H1 (cell line): ENCODE results near the gene FKBP8. TPM values are rescaled to one million over a fixed set of nuclear protein-coding genes. Genes with fewer than 3 reads are reported as not detected.

Experiments
- CTCF ChIA-PET: fragments of 300-600 bp; sonication (Branson Sonifier 250); formaldehyde crosslinking; loops from one replicate; lab custom pipeline; 2021; ENCODE audit not compliant: partially characterized antibody; lab: Charles Lee
- POLR2A ChIA-PET: fragments of 300-600 bp; sonication (Branson Sonifier 250); formaldehyde crosslinking; loops from one replicate; lab custom pipeline; 2021; ENCODE audit warnings: inconsistent platforms; ENCODE audit not compliant: partially characterized antibody; lab: Charles Lee
- DNase-seq, 2 experiments: peaks; one replicate each; pipeline versions ENCODE4 v3.0.0 to v3.0.0-alpha.2; 2010 to 2022; ENCODE audit warnings: low spot score in 2 of 2, low read depth in 1 of 2, mixed read lengths in 1 of 2
- FAIRE-seq: peaks from 2 replicates; lab custom pipeline; 2011; peaks lifted over from hg19 to GRCh38; lab: Jason Lieb, UNC
- H2AFZ ChIP-seq: 2 replicates; pipeline ENCODE4 v1.8.1; 2012; ENCODE audit warnings: low read length, inconsistent platforms
- H2AK5ac ChIP-seq: 2 replicates; pipeline ENCODE4 v1.6.1; 2013; ENCODE audit warnings: low read depth, low read length
- H2BK120ac ChIP-seq: replicated peaks from 2 replicates; pipeline ENCODE3; 2013; ENCODE audit warnings: low read depth, low read length, inconsistent platforms
- H2BK12ac ChIP-seq: 2 replicates; pipeline ENCODE4 v1.6.1; 2013; ENCODE audit warnings: low read depth, low read length
- H2BK15ac ChIP-seq: 2 replicates; pipeline ENCODE4 v1.6.1; 2013; ENCODE audit warnings: low read length
- H2BK20ac ChIP-seq: 2 replicates; pipeline ENCODE4 v1.6.1; 2013; ENCODE audit warnings: low read length
- H2BK5ac ChIP-seq: 2 replicates; pipeline ENCODE4 v1.6.1; 2013; ENCODE audit warnings: low read depth, low read length
- H3K14ac ChIP-seq: 2 replicates; pipeline ENCODE4 v1.6.1; 2013; ENCODE audit warnings: inconsistent platforms; ENCODE audit not compliant: insufficient read length
- H3K18ac ChIP-seq: 2 replicates; pipeline ENCODE4 v1.6.1; 2013; ENCODE audit warnings: low read length; ENCODE audit errors: extremely low read depth
- H3K23ac ChIP-seq: 2 replicates; pipeline ENCODE4 v1.6.1; 2013; ENCODE audit warnings: inconsistent platforms; ENCODE audit not compliant: insufficient read length
- H3K23me2 ChIP-seq: 2 replicates; pipeline ENCODE4 v1.6.1; 2013; ENCODE audit warnings: low read depth, low read length
- H3K27ac ChIP-seq: 2 replicates; pipeline ENCODE4 v1.6.1; 2011; ENCODE audit warnings: low read depth, low read length, inconsistent platforms
- H3K27me3 ChIP-seq, 4 experiments: replicated peaks in 1 of 4; 1 replicate in 1 of 4; 2 replicates in 3 of 4; pipeline versions ENCODE4 v1.6.1 to v1.8.1; 2011 to 2013; ENCODE audit warnings: low read length in 3 of 4, mild to moderate bottlenecking in 3 of 4, inconsistent platforms in 2 of 4, mixed read lengths in 2 of 4, moderate library complexity in 1 of 4; ENCODE audit not compliant: control insufficient read depth in 3 of 4, insufficient read depth in 3 of 4; ENCODE audit errors: extremely low read depth in 1 of 4
- H3K36me3 ChIP-seq, 4 experiments: 2 replicates each; pipeline versions ENCODE4 v1.6.1 to v1.8.1; 2011 to 2013; ENCODE audit warnings: mild to moderate bottlenecking in 4 of 4, low read length in 3 of 4, moderate library complexity in 2 of 4, control low read depth in 1 of 4, inconsistent platforms in 1 of 4; ENCODE audit not compliant: insufficient read depth in 4 of 4, control insufficient read depth in 2 of 4
- H3K4ac ChIP-seq: replicated peaks from 2 replicates; pipeline ENCODE3; 2013; ENCODE audit warnings: low read length, low read depth, mixed read lengths, inconsistent platforms; ENCODE audit not compliant: insufficient read length
- H3K4me1 ChIP-seq, 4 experiments: replicated peaks in 1 of 4; 1 replicate in 1 of 4; 2 replicates in 3 of 4; pipeline versions ENCODE4 v1.6.1 to v1.8.1; 2011 to 2013; ENCODE audit warnings: low read length in 3 of 4, inconsistent platforms in 2 of 4, mixed read lengths in 1 of 4; ENCODE audit not compliant: insufficient read depth in 4 of 4, control insufficient read depth in 3 of 4
- H3K4me2 ChIP-seq, 2 experiments: 2 replicates each; pipeline versions ENCODE4 v1.6.1 to v1.8.1; 2011 to 2013; ENCODE audit warnings: low read depth in 2 of 2, low read length in 2 of 2, control low read depth in 1 of 2, inconsistent platforms in 1 of 2, mild to moderate bottlenecking in 1 of 2; ENCODE audit not compliant: insufficient read depth in 1 of 2
- H3K4me3 ChIP-seq, 4 experiments: fragments of 200-600, 300-600 bp in 1 of 4; sonication (generic), shearing (Covaris generic), sonication (Bioruptor Twin) in 1 of 4; 2 replicates each; pipeline versions ENCODE4 v1.5.1 to v1.8.1; 2011 to 2016; ENCODE audit warnings: low read length in 4 of 4, low read depth in 3 of 4, control low read depth in 2 of 4, inconsistent platforms in 2 of 4, mild to moderate bottlenecking in 2 of 4, mixed read lengths in 1 of 4, moderate library complexity in 1 of 4; ENCODE audit not compliant: insufficient read depth in 2 of 4; ENCODE audit errors: extremely low read depth in 1 of 4
- H3K56ac ChIP-seq: replicated peaks from 2 replicates; pipeline ENCODE3; 2013; ENCODE audit warnings: low read depth, mild to moderate bottlenecking, mixed read lengths, low read length, inconsistent platforms; ENCODE audit not compliant: insufficient read length
- H3K79me1 ChIP-seq: 2 replicates; pipeline ENCODE4 v1.6.1; 2013; ENCODE audit warnings: low read depth, low read length, control low read depth
- H3K79me2 ChIP-seq, 2 experiments: 2 replicates each; pipeline versions ENCODE4 v1.6.1 to v1.8.1; 2012 to 2013; ENCODE audit warnings: low read length in 2 of 2, mild to moderate bottlenecking in 2 of 2, inconsistent platforms in 1 of 2; ENCODE audit not compliant: insufficient read depth in 2 of 2, control insufficient read depth in 1 of 2
- H3K9ac ChIP-seq, 4 experiments: replicated peaks in 1 of 4; 1 replicate in 1 of 4; 2 replicates in 3 of 4; pipeline versions ENCODE4 v1.6.1 to v1.8.1; 2011 to 2013; ENCODE audit warnings: low read depth in 3 of 4, low read length in 3 of 4, control low read depth in 2 of 4, mild to moderate bottlenecking in 2 of 4, moderate library complexity in 2 of 4, inconsistent platforms in 1 of 4; ENCODE audit errors: extremely low read depth in 1 of 4
- H3K9me3 ChIP-seq, 2 experiments: 2 replicates each; pipeline versions ENCODE4 v1.6.1 to v1.8.1; 2012 to 2013; ENCODE audit warnings: mild to moderate bottlenecking in 2 of 2, moderate library complexity in 2 of 2, control low read depth in 1 of 2, inconsistent platforms in 1 of 2, low read depth in 1 of 2, low read length in 1 of 2, mixed read lengths in 1 of 2; ENCODE audit not compliant: insufficient read depth in 2 of 2
- H4K20me1 ChIP-seq, 2 experiments: replicated peaks in 1 of 2; 2 replicates each; pipeline versions ENCODE3 to v1.8.1; 2011 to 2013; ENCODE audit warnings: inconsistent platforms in 2 of 2, low read length in 2 of 2, mild to moderate bottlenecking in 1 of 2; ENCODE audit not compliant: insufficient read depth in 2 of 2, control insufficient read depth in 1 of 2
- H4K5ac ChIP-seq: 2 replicates; pipeline ENCODE4 v1.6.1; 2013; ENCODE audit warnings: low read length, low read depth, mixed read lengths, inconsistent platforms; ENCODE audit not compliant: insufficient read length
- H4K8ac ChIP-seq: 2 replicates; pipeline ENCODE4 v1.8.0; 2013; ENCODE audit warnings: mild to moderate bottlenecking, moderate library complexity, low read length, inconsistent platforms; ENCODE audit not compliant: insufficient read depth; ENCODE audit errors: extremely low read depth
- H4K91ac ChIP-seq: replicated peaks from 2 replicates; pipeline ENCODE3; 2013; ENCODE audit warnings: low read length, mixed read lengths, inconsistent platforms; ENCODE audit not compliant: insufficient read length
- ASH2L ChIP-seq: fragments of 200-600, 300-600 bp; sonication (generic); IDR thresholded peaks from one replicate; pipeline ENCODE4 v1.7.1; 2017; ENCODE audit warnings: low read length
- GABPA ChIP-seq: IDR thresholded peaks from 2 replicates; pipeline ENCODE4 v1.6.1; 2011; ENCODE audit warnings: mild to moderate bottlenecking, low read length, moderate library complexity, borderline replicate concordance; ENCODE audit not compliant: insufficient read depth
- HDAC2 ChIP-seq, 2 experiments: fragments of 300-600 bp in 1 of 2; sonication (generic) in 1 of 2; IDR thresholded peaks; 2 replicates each; pipeline ENCODE4 v1.6.1; 2011 to 2012; ENCODE audit warnings: low read depth in 2 of 2, low read length in 2 of 2, mild to moderate bottlenecking in 2 of 2, moderate library complexity in 2 of 2, borderline replicate concordance in 1 of 2, inconsistent platforms in 1 of 2
- JUND ChIP-seq: IDR thresholded peaks from 2 replicates; pipeline ENCODE4 v1.6.1; 2011; ENCODE audit warnings: mild to moderate bottlenecking, improper control_type of control experiment, low read length
- NANOG ChIP-seq: IDR thresholded peaks from 2 replicates; pipeline ENCODE4 v1.6.1; 2011; ENCODE audit warnings: low read length, low read depth, mild to moderate bottlenecking, inconsistent platforms; ENCODE audit not compliant: insufficient read depth, poor library complexity, severe bottlenecking
- RNF2 ChIP-seq: fragments of 200-900, 300-1000 bp; sonication (generic); IDR thresholded peaks from 2 replicates; pipeline ENCODE4 v1.7.1; 2016; ENCODE audit warnings: borderline replicate concordance, low read depth, mild to moderate bottlenecking, antibody characterized with exemption, low read length; ENCODE audit not compliant: poor library complexity, severe bottlenecking; ENCODE audit errors: missing control alignments
- SP4 ChIP-seq: IDR thresholded peaks from 2 replicates; pipeline ENCODE4 v1.6.1; 2012; ENCODE audit warnings: low read length, inconsistent platforms
- TCF12 ChIP-seq: IDR thresholded peaks from 2 replicates; pipeline ENCODE4 v1.6.1; 2011; ENCODE audit warnings: low read depth, mild to moderate bottlenecking, low read length
- WGBS, 2 experiments: shearing (Covaris generic) in 1 of 2; methylation state at CpG; one replicate each; pipeline versions ENCODE4 v1.1.6 to v1.1.7; 2013 to 2015; ENCODE audit warnings: low lambda C conversion rate in 2 of 2, mixed read lengths in 2 of 2, inconsistent platforms in 1 of 2, low coverage in 1 of 2, missing lambda C conversion rate in 1 of 2; ENCODE audit not compliant: insufficient replicate concordance in 2 of 2, insufficient coverage in 1 of 2, insufficient read length in 1 of 2; ENCODE audit errors: extremely low coverage in 1 of 2, missing lambda C conversion rate in 1 of 2; 5-methylcytosine and 5-hydroxymethylcytosine counted together
- polyA plus RNA-seq, 7 experiments: library from polyadenylated mRNA; depleted of rRNA in 3 of 7; stranded (reverse) in 5 of 7; unstranded in 2 of 7; fragments of >200 nt in 5 of 7; fragments of 200-250 nt in 2 of 7; gene quantifications; 1 replicate in 5 of 7; 2 replicates in 1 of 7; 4 replicates in 1 of 7; pipeline versions ENCODE4 v1.2.1 to v1.2.3, GENCODE V29; 2011 to 2013; ENCODE audit warnings: missing spikeins in 2 of 7, mixed read lengths in 2 of 7
- total RNA-seq: library from RNA; stranded (reverse); fragmentation: NEBNext Ultra II Directional; extraction: Animal tissue kit (Norgen Biotek cat#: 25700); gene quantifications from 2 replicates; pipeline ENCODE4 v1.2.1, GENCODE V29; 2021
- TF ChIP-seq, protein P1 (sequence below): IDR thresholded peaks from 2 replicates; pipeline ENCODE4 v1.6.1; 2011; ENCODE audit warnings: low read depth, mild to moderate bottlenecking, low read length; ENCODE audit not compliant: insufficient read depth
- TF ChIP-seq, protein P2 (sequence below): IDR thresholded peaks from 2 replicates; pipeline ENCODE4 v1.6.1; 2012; ENCODE audit warnings: inconsistent platforms

Gene FKBP8
- total and polyA plus RNA-seq, 2 of the 8 experiments (the other 6 are each of a cell fraction or from before 2014, with no cell fraction given), result 264 to 309 TPM

DNA sequence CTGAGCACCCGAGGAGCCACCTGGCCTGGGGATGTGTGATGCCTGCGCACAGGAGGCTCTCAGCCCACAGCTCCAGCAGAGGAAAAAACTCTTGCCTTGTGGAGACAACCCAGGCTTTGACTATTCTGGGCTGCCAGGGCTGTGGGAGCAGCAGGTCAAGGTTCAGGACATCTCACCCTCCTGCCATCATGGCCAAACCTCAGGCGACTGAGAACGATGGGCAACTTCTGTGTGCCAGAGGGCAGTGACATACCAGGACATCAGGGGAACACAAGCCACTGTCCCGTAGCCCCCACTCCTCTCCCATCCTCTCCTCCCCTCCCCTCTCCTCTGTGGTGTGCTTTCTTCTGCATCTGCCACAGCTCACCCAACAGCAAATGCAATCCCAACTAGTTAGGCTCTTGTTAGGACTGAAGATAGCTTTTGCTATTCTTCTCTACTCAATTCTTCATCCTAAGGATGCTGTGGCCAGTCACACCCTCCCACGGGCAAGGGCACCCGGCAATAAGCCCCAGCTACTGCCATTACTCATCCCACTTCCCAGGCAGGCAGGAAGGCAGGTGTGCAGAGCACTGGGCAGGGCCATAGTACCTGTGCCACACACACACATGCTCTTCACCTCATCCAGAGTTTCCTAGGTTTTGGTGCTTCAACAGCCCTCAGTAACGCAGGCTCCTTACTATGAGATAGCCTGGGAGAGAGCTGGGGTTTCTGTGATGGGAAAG lies 38.3 kb downstream of the FKBP8 start:
- no peaks in the 10 kb centered on the region for H3K9me3 ChIP-seq
- H2AK5ac ChIP-seq, result peak overlapping the region; percentile 53; the same call in 1 of the 2 replicates
- peaks cover 0 to 61% of the 10 kb centered on the region in 2 experiments; a peak in 3 of 4 replicates for H3K79me2 ChIP-seq
- no peaks in the 10 kb centered on the region for H3K27me3 ChIP-seq
- H3K14ac ChIP-seq, result no peak overlapping the region
- no peak overlapping the region for H3K4me3 ChIP-seq
- no peak overlapping the region for H2BK20ac ChIP-seq
- H3K23me2 ChIP-seq, result no peaks in the 10 kb centered on the region
- no peaks in the 10 kb centered on the region for H3K36me3 ChIP-seq
- H3K23ac ChIP-seq, result no peak overlapping the region
- H2BK120ac ChIP-seq, result no peak overlapping the region
- H3K9ac ChIP-seq, result no peak overlapping the region; a peak in 1 of 7 replicates
- CTCF ChIA-PET, result interaction anchor here (0.5 to 32.9 kb wide), 7 partner anchors 13 to 193 kb away, joined by 3 to 458 read pairs (median 4); partner anchors contain the start of gene FKBP8
- no peak for TF ChIP-seq NANOG
- TF ChIP-seq, protein P1, sequence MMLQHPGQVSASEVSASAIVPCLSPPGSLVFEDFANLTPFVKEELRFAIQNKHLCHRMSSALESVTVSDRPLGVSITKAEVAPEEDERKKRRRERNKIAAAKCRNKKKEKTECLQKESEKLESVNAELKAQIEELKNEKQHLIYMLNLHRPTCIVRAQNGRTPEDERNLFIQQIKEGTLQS, result no peak
- no peak for TF ChIP-seq SP4
- TF ChIP-seq ASH2L, result no peak
- no peak for TF ChIP-seq GABPA
- no peak for TF ChIP-seq JUND
- no peak for TF ChIP-seq RNF2
- TF ChIP-seq, protein P2, sequence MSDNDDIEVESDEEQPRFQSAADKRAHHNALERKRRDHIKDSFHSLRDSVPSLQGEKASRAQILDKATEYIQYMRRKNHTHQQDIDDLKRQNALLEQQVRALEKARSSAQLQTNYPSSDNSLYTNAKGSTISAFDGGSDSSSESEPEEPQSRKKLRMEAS, result no peak
- TF ChIP-seq HDAC2 (IDR thresholded peaks at IDR 0.05; ENCODE audit: borderline replicate concordance in 1 of 2, low read depth in 2 of 2, low read length in 2 of 2), result no peak
- TF ChIP-seq TCF12, result no peak
- TF ChIP-seq, all 59 proteins: peak for 0
- Histone ChIP-seq H4K8ac (no peak overlapping the region), H3K4ac (no peak overlapping the region), H2BK12ac (no peak overlapping the region), H3K18ac (no peak overlapping the region), H4K91ac (no peak overlapping the region), H3K79me1 (peaks cover 25% of the 10 kb centered on the region), H3K4me2 (no peak overlapping the region), H3K56ac (no peak overlapping the region), H3K4me1 (no peaks in the 10 kb centered on the region; a peak in 1 of 7 replicates), H4K20me1 (peaks cover 14 to 51% of the 10 kb centered on the region in 2 experiments), H3K27ac (no peak overlapping the region), H2BK5ac (no peak overlapping the region; the same call in 1 of the 2 replicates), H2AFZ (no peak overlapping the region), H2BK15ac (no peak overlapping the region), H4K5ac (no peak overlapping the region)
- FAIRE-seq, result no peak
- DNase-seq, result no peak
- POLR2A ChIA-PET, result interaction anchor here (0.7 to 1.3 kb wide), 4 partner anchors 9 to 340 kb away, joined by 3 read pairs; no protein-coding TSS in a partner anchor
- WGBS, 2 experiments, result 83% methylated on average over 8 of the region's 8 CpGs; no CpG with 5 or more reads in 1 of the 2 experiments
